LNCaP clone FGC (cell line): ENCODE measurements around the gene CHFR.
"Not testable (repeated sequence)": the region's sequence is repeated elsewhere in the genome, so short reads cannot be mapped to it uniquely, and the experiment has no call there.

ENCODE experiments used
- DNase-seq: peaks from one replicate; pipeline ENCODE4 v3.0.0-alpha.2; 2011; ENCODE audit warnings: low read depth
- H3K4me3 ChIP-seq: 2 replicates; pipeline ENCODE4 v1.5.1; 2011; ENCODE audit warnings: mild to moderate bottlenecking, low read depth, low read length, control low read depth
- CTCF ChIP-seq: IDR thresholded peaks from 2 replicates; pipeline ENCODE4 v1.5.1; 2012; ENCODE audit warnings: mild to moderate bottlenecking; ENCODE audit not compliant: control insufficient read depth, insufficient read depth; ENCODE audit errors: extremely low read depth

CHFR gene

GRCh38 chr12:132887513-132888351 lies at the start of gene CHFR:
TSS of gene CHFR (minus strand) at chr12:132887605. CDS start at chr12:132887328, 277 bp downstream.
- TF ChIP-seq CTCF = no peak
- peak; percentile 90 for DNase-seq
- H3K4me3 ChIP-seq = peak within 1 kb of the TSS; percentile 66

GRCh38 chr12:132936921-132937320 lies 49.5 kb upstream of the CHFR start:
- not testable (repeated sequence) for H3K4me3 ChIP-seq, DNase-seq

GRCh38 chr12:132936163-132936562 lies 48.8 kb upstream of the CHFR start:
- no peak overlapping the region for H3K4me3 ChIP-seq
- DNase-seq = no peak
- no peak for TF ChIP-seq CTCF

GRCh38 chr12:132926415-132926833 lies 39.0 kb upstream of the CHFR start:
- no peak for DNase-seq
- no peak overlapping the region for H3K4me3 ChIP-seq
- TF ChIP-seq CTCF = no peak

- DNase-seq = no peak
- no peak overlapping the region for H3K4me3 ChIP-seq
- no peak for TF ChIP-seq CTCF
Measured at GRCh38 chr12:132925597-132926414, 38.4 kb upstream of the CHFR start.

- TF ChIP-seq CTCF = no peak
- H3K4me3 ChIP-seq = no peak overlapping the region
- no peak for DNase-seq
Measured at GRCh38 chr12:132924356-132924755, 37.0 kb upstream of the CHFR start.

- no peak overlapping the region for H3K4me3 ChIP-seq
- no peak for TF ChIP-seq CTCF
- DNase-seq = no peak
Measured at GRCh38 chr12:132923356-132923909, 36.0 kb upstream of the CHFR start.
